Natural killer cell (primary cell): Measurements from ENCODE around the gene ADIG. TPM values are rescaled to one million over a fixed set of nuclear protein-coding genes. Genes with fewer than 3 reads are reported as not detected.
"Not testable (repeated sequence)": the region's sequence is repeated elsewhere in the genome, so short reads cannot be mapped to it uniquely, and the experiment has no call there.

Source experiments
- ATAC-seq, 3 donors: fragments of 150-1000 bp in 2 of 3; fragments of 200-7000 bp in 1 of 3; cut with Tn5 transposase; 1 replicate in 1 of 3; 2 replicates in 2 of 3; pipeline ENCODE4 v1.10.0; 2021; ENCODE audit warnings: mild to moderate bottlenecking in 2 of 3, moderate library complexity in 2 of 3
- DNase-seq, 2 donors: peaks; one replicate each; pipeline versions ENCODE4 v3.0.0 to v3.0.0-alpha.2; 2013 to 2021; ENCODE audit warnings: mixed read lengths in 1 of 2
- H3K27ac ChIP-seq: one replicate; pipeline ENCODE4 v1.5.1; 2013; ENCODE audit warnings: mild to moderate bottlenecking, low read length
- H3K27me3 ChIP-seq: one replicate; pipeline ENCODE4 v1.6.1; 2013; ENCODE audit warnings: low read length; ENCODE audit not compliant: control insufficient read depth, insufficient read depth
- H3K36me3 ChIP-seq: one replicate; pipeline ENCODE4 v1.6.1; 2013; ENCODE audit warnings: low read length; ENCODE audit not compliant: control insufficient read depth, insufficient read depth
- H3K4me1 ChIP-seq: one replicate; pipeline ENCODE4 v1.6.1; 2013; ENCODE audit warnings: low read length; ENCODE audit not compliant: control insufficient read depth, insufficient read depth
- H3K4me3 ChIP-seq: one replicate; pipeline ENCODE4 v1.5.1; 2013; ENCODE audit warnings: low read length
- H3K9me3 ChIP-seq: one replicate; pipeline ENCODE4 v1.6.1; 2013; ENCODE audit warnings: low read length; ENCODE audit not compliant: control insufficient read depth, insufficient read depth
- H3K27ac Mint-ChIP-seq, 2 donors: one replicate each; pipeline ENCODE4 v1.8.0; 2022; ENCODE audit warnings: mild to moderate bottlenecking in 2 of 2, mixed read lengths in 2 of 2, moderate library complexity in 1 of 2
- H3K27me3 Mint-ChIP-seq, 2 donors: one replicate each; pipeline ENCODE4 v1.8.0; 2022; ENCODE audit warnings: low read depth in 2 of 2, mixed read lengths in 2 of 2
- H3K36me3 Mint-ChIP-seq: one replicate; pipeline ENCODE4 v1.8.0; 2022; ENCODE audit warnings: mixed read lengths
- H3K4me1 Mint-ChIP-seq, 2 donors: one replicate each; pipeline ENCODE4 v1.8.0; 2022; ENCODE audit warnings: mixed read lengths in 2 of 2
- H3K4me3 Mint-ChIP-seq: one replicate; pipeline ENCODE4 v1.8.0; 2022; ENCODE audit warnings: mild to moderate bottlenecking, moderate library complexity, mixed read lengths
- H3K9me3 Mint-ChIP-seq, 2 donors: one replicate each; pipeline ENCODE4 v1.8.0; 2022; ENCODE audit warnings: mixed read lengths in 2 of 2
- CTCF ChIP-seq: fragments of 200-600 bp; IDR thresholded peaks from one replicate; pipeline ENCODE4 v1.8.0; 2022; ENCODE audit warnings: antibody characterized with exemption
- WGBS: methylation state at CpG from one replicate; pipeline ENCODE4 v1.1.7; 2013; ENCODE audit warnings: missing lambda C conversion rate; ENCODE audit not compliant: insufficient coverage; 5-methylcytosine and 5-hydroxymethylcytosine counted together
- intact Hi-C: fragments of 100-400 bp; cut with micrococcal nuclease; formaldehyde crosslinking; loops from one replicate; pipeline ENCODE4 v1.14.2; 2022
- total RNA-seq, 4 donors: library from RNA; stranded (reverse); fragments of 120-200 nt in 1 of 4; gene quantifications; one replicate each; pipeline versions ENCODE4 v1.2.3 to v1.2.4, GENCODE V29; 2013 to 2022

The ADIG gene
- total RNA-seq, 3 donors from 2014 or later (not counting 1 experiment from before 2014, with no cell fraction given), result not detected

GRCh38 chr20:38589967-38590675 is 9.1 kb downstream of the ADIG start:
- Mint-ChIP-seq H3K4me1 (no peaks in the 10 kb centered on the region), H3K27ac (no peak overlapping the region)
- no peak for DNase-seq

GRCh38 chr20:38590676-38591473 is 9.9 kb downstream of the ADIG start:
- H3K9me3 Mint-ChIP-seq, result no peaks in the 10 kb centered on the region
- ATAC-seq (no peak), DNase-seq (no peak)
- no peaks in the 10 kb centered on the region for H3K36me3 ChIP-seq
- no peak overlapping the region for H3K4me3 ChIP-seq
- H3K27ac Mint-ChIP-seq, result no peak overlapping the region
- TF ChIP-seq CTCF, result no peak
- H3K27ac ChIP-seq, result no peak overlapping the region
- no peaks in the 10 kb centered on the region for H3K9me3 ChIP-seq
- H3K4me1 ChIP-seq, result no peaks in the 10 kb centered on the region
- 80% methylated on average over 16 of the region's 18 CpGs for WGBS
- H3K36me3 Mint-ChIP-seq, result no peaks in the 10 kb centered on the region
- intact Hi-C loops, result no loop called here
- H3K27me3 ChIP-seq, result no peaks in the 10 kb centered on the region
- H3K4me3 Mint-ChIP-seq, result no peak overlapping the region
- H3K4me1 Mint-ChIP-seq, result no peaks in the 10 kb centered on the region
- no peaks in the 10 kb centered on the region for H3K27me3 Mint-ChIP-seq

More at GRCh38 chr20:38589967-38590675, 9.1 kb downstream of the ADIG start:
- Histone ChIP-seq H3K27ac (no peak overlapping the region), H3K4me3 (no peak overlapping the region), H3K4me1 (no peaks in the 10 kb centered on the region), H3K36me3 (no peaks in the 10 kb centered on the region), H3K9me3 (no peaks in the 10 kb centered on the region), H3K27me3 (no peaks in the 10 kb centered on the region)
- ATAC-seq, result peak in 1 of 3 donors; percentile 62
- no peak for TF ChIP-seq CTCF
- Mint-ChIP-seq H3K9me3 (no peaks in the 10 kb centered on the region), H3K4me3 (no peak overlapping the region), H3K27me3 (no peaks in the 10 kb centered on the region), H3K36me3 (no peaks in the 10 kb centered on the region)
- 96% methylated on average over 3 of the region's 3 CpGs for WGBS
- intact Hi-C loops, result no loop called here

GRCh38 chr20:38591474-38592410 is 10.7 kb downstream of the ADIG start:
- no peak for TF ChIP-seq CTCF
- H3K36me3 Mint-ChIP-seq, result no peaks in the 10 kb centered on the region
- Histone ChIP-seq H3K36me3 (no peaks in the 10 kb centered on the region), H3K27me3 (no peaks in the 10 kb centered on the region), H3K4me3 (no peak overlapping the region), H3K9me3 (no peaks in the 10 kb centered on the region), H3K4me1 (no peaks in the 10 kb centered on the region), H3K27ac (no peak overlapping the region)
- WGBS, result 87% methylated on average over 21 of the region's 21 CpGs
- ATAC-seq (no peak), DNase-seq (no peak)
- H3K27ac Mint-ChIP-seq, result no peak overlapping the region
- H3K4me1 Mint-ChIP-seq, result no peaks in the 10 kb centered on the region
- intact Hi-C loops, result no loop called here
- no peaks in the 10 kb centered on the region for H3K9me3 Mint-ChIP-seq
- no peak overlapping the region for H3K4me3 Mint-ChIP-seq
- peaks cover 1 to 3% of the 10 kb centered on the region in 2 donors for H3K27me3 Mint-ChIP-seq

GRCh38 chr20:38592411-38592790 is 11.4 kb downstream of the ADIG start:
- DNase-seq, H3K4me1 ChIP-seq, H3K36me3 ChIP-seq, ATAC-seq, H3K27ac ChIP-seq, H3K4me3 Mint-ChIP-seq, H3K27ac Mint-ChIP-seq, H3K9me3 Mint-ChIP-seq, H3K36me3 Mint-ChIP-seq, H3K4me1 Mint-ChIP-seq, H3K9me3 ChIP-seq, H3K27me3 ChIP-seq, intact Hi-C loops, H3K4me3 ChIP-seq, H3K27me3 Mint-ChIP-seq: not testable (repeated sequence)
- 87% methylated on average over 3 of the region's 3 CpGs for WGBS

GRCh38 chr20:38594281-38594680 is 13.3 kb downstream of the ADIG start:
- H3K4me1 ChIP-seq, H3K9me3 ChIP-seq, H3K27me3 ChIP-seq, H3K27ac ChIP-seq, intact Hi-C loops, H3K36me3 ChIP-seq, ATAC-seq, H3K4me3 Mint-ChIP-seq, H3K4me3 ChIP-seq, DNase-seq, H3K4me1 Mint-ChIP-seq, H3K36me3 Mint-ChIP-seq, H3K27ac Mint-ChIP-seq, H3K9me3 Mint-ChIP-seq: not testable (repeated sequence)
- H3K27me3 Mint-ChIP-seq, result peaks cover 16 to 19% of the 10 kb centered on the region in 2 donors
- WGBS, result 96% methylated on average over 12 of the region's 12 CpGs
